HG02870 (cell line): ENCODE data around the gene GPC5.

Experiments
- ATAC-seq: cut with Tn5 transposase; IDR thresholded peaks from one replicate; pipeline ENCODE4 v1.9.1; 2021; ENCODE audit warnings: mild to moderate bottlenecking, moderate library complexity; ENCODE audit not compliant: unreplicated experiment

GPC5 gene

DNA sequence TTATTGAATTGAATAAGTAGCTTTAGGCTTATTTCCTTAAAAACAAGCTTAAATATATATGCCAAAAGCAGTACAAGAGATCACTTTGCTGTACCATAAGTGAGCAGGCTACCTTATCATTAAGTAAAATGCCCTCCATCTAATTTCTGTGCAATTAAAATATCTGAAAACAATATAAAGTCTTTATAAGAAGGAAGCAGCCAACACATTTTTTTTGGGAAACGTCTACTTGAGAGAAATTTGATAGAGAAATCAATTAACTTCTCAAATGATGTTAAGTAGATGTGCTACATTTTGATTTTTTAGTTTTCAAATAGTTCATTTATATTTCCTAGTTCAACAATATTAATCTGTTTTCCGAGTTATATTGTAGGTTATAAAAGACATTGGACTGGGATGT is 52.5 kb downstream of the GPC5 start:
- no peak for ATAC-seq

DNA sequence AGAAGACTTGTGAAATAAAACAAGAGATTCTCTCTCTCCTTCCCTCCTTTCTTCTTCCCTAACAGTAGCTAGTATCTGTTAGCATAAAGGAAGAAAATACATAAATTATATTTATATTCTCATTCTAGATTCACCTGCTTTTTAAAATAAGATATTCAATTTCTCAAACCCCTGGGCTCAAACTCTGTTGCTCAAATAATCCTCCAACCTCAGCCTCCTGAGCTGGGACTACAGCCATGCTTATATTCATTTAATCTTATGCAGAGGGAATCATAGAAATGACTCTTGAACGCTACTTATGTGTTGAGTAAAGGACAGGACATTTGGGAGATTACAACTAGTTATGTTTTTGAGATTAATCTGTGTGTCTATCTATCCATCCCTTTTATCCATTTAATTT is 56.2 kb downstream of the GPC5 start:
- ATAC-seq, result no peak

DNA sequence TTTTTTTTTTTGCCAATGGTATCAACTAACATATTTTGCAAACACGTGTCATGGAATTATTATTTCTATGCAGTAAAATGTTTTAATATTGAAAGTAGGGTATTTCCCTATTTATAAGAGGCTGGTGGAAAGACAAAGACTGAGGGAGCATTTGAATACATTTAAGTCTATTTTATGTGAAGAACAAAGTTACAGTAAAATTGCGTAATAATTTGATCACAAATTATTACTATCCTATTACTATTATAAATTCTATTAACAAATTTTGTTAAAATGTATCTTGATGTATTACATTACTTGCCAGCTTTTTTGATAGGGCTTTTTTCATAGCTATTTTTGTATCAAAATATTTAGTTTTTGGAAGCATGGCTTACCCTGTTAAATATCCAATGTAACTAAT is 58.4 kb downstream of the GPC5 start:
- ATAC-seq, result no peak

DNA sequence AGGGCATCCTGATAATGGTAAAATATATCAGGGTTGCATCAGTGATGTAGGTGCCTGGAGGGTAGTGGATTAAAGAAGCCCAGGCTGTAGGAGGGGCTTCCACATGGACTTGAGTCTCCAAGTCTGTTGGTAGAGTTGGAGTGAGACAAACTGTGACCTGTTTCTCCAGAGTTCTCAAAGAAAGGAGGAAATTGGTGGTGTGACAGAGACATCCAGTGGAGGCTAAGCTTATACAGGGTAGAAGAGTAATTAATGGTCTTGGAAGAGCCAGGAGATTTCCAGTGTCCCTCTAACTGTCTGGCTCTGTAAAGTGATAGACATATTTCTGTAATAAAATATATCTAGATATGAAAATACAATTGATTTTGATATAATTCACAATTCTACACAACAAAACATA is 61.1 kb downstream of the GPC5 start:
- no peak for ATAC-seq

DNA sequence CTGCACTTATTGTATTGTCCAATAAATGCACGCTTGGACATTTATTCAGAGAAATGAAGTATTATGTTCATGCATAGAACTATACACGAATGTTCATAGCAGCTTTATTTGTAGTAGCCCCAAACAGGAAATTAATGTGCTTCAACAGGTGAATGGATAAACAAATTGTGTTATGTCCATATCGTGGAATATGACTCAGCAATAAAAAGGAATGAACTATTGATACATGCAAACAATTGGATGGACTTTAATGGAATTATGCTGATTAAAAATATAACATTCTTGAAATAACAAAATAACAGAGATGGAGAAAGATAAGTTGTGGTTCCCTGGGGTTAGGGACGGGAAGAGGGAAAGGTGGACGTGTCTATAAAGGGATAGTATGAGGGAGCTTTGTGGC is 65.9 kb downstream of the GPC5 start:
- no peak for ATAC-seq

DNA sequence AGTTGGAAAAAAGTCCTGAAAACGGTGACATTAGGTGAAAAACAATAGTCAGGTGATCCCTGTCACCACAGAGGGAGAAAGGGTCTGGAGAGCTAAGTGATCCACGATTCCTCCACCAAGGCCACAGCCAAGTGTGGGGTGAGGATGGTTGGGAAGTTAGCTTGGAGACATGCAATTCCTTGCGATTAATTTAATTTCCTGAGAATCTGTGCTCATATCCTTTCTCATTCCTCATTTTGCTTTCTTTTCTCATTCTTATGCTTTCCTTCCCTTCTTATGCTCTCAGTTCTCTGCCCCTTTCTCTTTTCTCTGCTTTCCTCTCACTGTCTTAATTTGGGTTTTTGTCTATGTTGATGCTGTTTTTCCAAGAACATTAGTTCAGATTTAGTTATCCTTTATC is 68.8 kb downstream of the GPC5 start:
- no peak for ATAC-seq

DNA sequence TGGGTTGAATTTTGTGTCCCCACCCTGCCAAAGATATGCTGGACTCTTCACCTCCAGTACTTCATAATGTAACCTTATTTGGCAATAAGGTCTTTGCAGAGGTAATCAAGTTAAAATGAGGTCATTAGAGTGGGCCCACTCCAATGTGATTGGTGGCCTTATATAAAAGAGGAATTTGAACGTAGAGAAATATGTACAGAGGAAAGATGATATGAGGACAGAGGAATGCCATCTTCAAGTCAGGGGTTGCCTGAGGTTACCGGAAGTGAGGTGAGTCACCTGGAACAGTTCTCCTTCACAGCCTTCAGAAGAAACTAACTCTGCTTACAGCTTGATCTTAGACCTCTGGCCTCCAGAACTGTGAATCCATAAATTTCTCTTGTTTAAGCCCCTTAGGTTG is 69.9 kb downstream of the GPC5 start:
- no peak for ATAC-seq

DNA sequence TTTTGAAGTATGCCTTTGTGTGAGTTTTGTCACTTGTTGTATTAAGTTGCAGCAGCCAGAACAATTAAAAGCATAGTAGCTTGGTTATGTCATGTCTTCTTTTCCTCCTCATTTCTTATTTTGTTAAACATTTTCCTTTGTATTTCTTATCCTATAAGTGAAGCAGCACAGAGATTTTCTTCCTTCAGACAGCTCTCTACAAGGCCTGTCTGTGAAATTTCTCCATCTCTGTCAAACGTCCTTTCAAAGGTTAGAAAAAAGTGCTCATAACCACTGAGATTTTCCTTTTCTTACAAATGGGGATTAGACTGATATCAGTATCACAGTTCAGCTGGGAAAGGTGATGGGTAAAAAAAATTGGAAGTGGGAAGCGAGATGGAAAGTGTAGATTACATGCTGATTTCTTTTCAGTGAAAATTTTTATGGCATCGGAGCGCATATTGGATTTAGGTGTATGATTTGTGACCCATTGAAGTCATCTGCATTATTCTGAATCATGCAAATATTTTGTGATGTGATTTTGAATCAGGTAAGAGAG is 71.7 kb downstream of the GPC5 start:
- no peak for ATAC-seq

DNA sequence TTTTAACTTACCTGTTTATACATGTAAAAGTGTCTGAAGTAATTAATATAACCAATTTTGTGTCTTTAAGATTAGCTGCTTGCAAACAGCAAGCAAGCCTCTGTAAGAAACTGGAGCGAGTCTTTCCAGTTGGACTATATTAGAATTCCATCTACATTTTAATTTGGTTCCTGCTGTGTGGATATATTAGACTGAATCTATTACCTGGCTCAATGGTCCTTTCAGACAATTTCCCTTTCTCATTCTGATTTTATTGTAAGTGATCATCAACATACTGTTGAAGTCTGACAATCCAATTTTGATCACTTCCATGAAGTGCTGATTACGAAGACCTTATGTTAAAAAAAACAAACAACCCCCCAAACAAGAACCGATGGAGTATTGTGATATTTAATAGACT is 72.3 kb downstream of the GPC5 start:
- ATAC-seq, result no peak

DNA sequence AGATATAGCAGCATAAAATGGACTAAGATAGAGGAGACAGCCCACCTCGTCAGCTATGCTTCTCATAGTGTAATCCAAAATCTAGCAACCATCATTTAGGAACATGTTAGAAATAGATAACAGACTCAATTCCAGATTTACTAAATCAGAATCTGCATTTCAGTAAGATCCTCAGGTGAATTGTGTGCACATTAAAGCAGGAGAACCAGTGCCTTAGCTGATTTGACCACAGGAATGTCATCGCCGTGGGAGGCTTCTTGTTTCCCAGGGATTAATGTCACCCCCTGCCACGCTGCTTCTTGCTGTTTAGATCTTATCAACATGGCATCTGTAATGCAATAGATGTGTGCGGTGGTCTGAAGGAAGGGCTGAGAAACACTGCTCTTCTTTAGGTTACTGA is 84.0 kb downstream of the GPC5 start:
- ATAC-seq, result no peak

DNA sequence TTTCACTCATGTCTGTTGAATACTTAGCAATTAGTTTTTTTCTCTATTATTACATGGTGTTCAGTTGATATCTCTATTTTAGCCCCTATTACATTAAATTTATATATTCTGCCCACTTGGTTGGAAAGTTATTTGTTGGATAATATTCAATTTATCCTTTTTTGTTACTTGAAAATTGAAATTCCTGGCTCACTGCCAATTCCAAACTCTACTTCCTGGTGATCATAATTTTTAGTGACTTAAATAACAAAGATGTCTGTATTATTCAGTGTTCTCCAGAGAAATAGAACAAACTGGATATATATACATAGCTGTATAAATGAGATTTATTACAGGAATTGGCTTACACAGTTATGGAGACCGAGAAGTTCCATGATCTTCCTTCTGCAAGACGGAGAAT is 93.6 kb downstream of the GPC5 start:
- no peak for ATAC-seq

DNA sequence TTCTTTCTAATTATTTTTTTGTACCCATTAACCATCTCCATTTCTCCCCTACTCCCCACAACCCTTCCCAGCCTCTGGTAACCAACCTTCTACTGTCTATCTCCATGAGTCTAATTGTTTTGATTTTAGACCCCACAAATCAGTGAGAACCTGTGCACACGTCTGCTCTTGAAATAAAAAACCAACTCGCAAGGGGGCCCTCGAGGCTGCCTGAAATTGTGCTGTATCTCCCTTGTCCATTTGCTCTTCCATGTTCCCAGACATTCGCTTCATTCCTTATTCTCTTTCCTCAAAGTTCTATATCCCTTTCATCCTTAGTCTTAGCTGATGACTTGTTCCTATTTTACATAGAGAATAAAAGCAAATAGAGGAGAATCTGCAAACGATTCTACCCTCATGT is 95.0 kb downstream of the GPC5 start:
- no peak for ATAC-seq

DNA sequence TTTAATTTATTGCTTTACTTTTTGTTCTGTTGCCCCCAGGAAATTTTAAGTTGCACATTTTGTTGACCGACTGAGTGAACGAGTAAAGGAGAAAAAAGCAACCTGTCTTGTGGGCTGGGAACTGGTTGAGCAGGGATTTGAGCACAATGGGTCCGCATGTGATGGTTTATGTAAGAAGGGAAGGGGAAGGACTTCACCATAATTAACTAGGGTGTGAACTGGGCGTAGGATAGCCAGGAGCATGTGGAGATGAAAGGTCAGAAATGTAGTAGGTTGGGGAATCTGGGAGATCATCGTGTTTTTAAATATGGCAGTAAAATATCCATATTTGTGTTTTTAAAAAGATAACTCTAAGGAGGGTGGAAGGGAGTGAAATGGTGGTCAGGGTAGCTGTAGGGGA is 99.9 kb downstream of the GPC5 start:
- ATAC-seq, result no peak

DNA sequence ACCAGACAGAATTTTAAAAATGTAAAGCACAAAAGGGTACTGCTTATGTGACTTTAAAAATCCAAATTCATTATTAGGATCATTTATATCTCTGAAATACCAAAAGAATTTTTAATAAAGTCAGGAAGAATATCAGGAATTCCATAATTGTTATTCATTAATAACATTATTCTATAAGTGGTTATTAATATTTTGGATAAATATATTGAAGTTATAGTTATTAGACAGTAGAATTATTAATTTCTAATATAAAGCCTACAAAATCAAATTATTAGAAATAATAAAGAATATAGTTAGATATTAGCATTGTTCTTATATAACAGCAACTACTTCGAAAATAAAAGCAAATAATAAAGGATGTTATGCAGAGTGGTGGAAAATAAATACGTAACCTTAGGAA is 105.8 kb downstream of the GPC5 start:
- no peak for ATAC-seq

DNA sequence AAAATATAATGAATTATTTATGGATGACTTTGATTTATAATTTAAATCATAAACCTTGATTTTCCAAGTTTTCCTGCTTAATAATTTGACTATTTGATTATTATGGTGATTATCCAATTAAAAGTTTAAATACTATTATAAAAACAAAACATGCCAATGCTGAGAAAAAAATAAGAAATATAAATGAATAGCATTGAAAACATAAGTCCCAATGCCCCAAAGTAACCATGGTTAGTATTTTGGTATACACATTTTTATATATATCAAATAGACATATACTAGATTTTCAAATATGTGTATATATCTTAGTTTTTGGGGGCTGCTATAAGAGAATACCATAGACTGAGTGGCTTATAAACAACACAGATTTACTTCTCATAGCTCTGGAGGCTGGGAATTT is 108.3 kb downstream of the GPC5 start:
- no peak for ATAC-seq

DNA sequence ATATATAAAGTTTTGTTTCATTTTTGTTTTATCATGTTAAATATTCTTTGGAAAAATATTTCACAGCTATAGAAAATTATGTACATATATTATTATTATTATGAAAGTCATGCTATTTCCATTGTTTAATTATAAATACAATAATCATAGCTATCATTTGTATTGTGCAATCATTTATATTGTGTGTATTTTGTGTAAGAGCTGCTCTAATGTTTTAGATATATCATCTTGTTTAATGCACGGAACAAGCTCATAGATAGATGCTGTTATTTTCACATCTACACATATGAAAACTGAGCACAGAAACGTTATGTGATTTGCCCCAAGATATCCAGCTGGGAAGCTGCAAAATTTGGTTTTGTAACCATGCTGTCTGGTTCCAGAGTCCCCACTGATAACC is 111.6 kb downstream of the GPC5 start:
- no peak for ATAC-seq

DNA sequence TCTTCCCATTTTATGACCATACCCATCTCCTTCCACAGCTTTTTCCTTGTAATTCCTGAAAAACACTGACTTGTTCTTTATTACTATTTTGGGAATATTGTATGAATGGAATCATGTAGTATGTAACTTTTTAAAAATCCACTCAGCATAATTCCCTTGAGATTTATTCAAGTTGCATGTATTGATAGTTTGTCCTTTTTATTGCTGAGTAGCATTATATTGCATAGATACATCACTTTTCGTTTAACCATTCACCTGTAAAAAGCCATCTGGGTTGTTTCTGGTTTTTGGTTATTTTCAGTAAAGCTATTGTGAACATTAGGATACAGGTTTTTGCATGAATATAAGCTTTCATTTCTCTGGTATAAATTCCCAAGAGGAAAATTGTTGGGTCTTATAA is 115.4 kb downstream of the GPC5 start:
- no peak for ATAC-seq

DNA sequence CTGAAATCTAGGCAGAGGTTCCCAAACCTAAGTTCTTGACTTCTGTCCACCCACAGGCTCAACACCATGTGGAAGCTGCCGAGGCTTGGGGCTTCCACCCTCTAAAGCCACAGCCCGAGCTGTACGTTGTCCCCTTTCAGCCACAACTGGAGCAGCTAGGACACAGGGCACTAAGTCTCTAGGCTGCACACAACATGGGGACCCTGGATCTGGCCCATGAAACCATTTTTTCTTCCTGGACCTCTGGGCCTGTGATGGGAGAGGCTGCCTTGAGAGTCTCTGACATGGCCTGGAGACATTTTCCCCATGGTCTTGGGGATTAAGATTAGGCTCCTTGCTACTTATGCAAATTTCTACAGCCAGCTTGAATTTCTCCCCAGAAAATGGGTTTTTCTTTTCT is 118.4 kb downstream of the GPC5 start:
- ATAC-seq, result no peak

DNA sequence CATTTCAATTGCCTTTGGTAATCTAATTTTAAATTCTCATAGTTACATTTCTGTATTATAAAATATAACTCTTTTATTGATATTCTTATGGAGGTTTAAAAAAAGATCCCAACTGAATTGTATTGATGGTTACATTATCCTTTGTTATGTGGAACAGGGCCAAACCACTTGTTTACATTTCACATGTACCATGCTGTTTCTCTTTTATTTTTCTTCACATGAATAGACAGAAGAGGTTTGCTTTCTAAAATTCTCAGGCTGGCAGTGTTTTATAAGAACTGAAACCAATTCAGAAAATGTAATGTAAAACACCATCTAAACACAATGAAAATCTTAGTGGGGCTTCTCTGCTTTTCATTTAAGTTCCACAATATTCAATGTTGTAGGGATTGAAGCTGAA is 122.5 kb downstream of the GPC5 start:
- ATAC-seq, result no peak

DNA sequence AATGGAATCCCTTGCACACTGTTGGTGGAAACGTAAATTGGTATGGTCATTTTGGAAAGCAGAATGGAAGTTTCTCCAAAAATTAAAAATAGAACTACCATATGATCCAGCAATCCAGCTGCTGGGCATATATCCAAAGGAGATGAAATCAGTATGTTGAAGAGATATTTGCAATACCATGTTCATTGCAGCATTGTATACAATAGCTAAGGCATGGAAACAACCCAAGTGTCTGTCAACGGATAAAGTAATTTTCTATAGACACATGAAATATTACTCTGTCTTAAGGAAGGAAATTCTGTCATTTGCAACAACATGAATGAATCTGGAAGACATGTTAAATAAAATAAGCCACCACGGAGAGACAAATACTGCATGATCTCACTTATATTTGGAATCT is 124.7 kb downstream of the GPC5 start:
- ATAC-seq, result no peak

DNA sequence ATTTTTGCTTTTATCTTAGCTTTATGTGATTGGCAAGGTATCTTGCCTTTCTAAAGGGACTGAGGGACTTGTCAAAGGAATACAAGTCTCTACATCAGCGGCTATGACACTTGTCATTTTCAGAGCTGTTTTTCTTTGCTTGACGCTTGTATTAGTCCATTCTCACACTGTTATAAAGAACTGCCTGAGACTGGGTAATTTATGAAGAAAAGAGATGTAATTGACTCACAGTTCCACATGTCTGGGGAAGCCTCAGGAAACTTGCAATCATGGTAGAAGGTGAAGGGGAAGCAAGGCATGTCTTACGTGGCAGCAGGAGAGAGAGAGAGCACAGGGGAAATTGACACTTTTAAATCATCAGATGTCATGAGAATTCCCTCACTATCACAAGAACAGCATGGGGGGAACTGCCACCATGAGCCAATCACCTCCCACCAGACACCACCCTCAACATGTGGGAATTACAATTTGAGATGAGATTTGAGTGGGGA is 128.2 kb downstream of the GPC5 start:
- no peak for ATAC-seq

DNA sequence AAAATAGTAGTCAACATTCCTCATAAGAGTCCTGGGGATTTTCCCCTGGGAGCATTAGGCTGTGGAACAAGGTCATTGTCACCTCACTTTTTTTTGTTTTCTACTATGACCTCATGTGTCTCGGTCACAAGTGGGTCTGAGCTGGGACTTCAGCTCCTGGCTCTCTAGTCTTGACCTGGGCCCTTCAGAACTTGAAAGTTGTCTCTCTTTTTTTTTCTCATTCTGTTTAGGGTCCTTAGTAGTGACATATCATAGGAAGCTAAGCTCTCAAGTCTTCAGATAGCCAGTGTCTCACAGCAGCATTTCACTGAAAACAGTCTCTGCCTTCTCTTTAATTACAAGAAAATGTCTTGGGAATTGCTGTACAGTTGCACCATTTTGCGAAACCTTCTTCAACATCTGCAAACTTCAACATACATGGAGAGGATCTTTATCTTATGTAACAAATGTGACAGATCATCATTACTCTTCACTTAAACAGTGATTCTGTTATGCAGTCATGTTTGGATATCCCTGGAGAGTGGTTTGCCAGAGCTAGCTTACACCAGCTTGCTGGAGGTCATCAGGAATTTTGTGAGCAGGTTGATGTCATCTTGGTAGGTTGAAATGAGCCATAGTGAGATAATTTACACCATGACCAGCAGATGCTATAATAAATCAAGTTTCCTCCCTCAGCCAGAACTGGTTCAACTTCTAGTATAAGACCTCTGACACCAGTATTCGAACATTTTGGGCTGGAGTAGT is 131.5 kb downstream of the GPC5 start:
- no peak for ATAC-seq

DNA sequence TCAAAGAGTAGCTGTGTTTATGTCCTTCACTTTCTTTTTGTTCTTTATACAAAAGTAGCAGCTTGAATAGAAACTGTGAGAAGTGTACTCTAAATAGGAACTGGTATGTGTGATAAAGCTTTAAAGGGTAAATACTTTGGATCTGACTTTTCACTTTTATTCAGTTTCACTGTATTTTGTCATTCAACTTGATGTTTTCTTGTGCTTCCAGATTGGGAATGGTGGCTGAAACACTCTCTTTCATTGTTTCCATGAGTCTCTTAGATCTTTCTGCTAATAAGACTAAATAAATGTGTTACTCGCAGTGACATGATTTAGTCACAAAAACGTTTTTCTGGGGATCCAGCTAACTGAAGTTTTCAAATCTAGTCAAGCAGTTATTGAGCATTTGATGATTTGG is 133.2 kb downstream of the GPC5 start:
- ATAC-seq, result no peak
